Activated CD4-positive, alpha-beta T cell treated with anti-CD3 and anti-CD28 coated beads for 48 hours (primary cell): ENCODE measurements around the gene TUT1.
"Not testable (repeated sequence)": the region's sequence is repeated elsewhere in the genome, so short reads cannot be mapped to it uniquely, and the experiment has no call there.

Experiments used
- DNase-seq: peaks from one replicate; pipeline ENCODE4 v3.0.0-alpha.2; 2020

Gene TUT1, protein sequence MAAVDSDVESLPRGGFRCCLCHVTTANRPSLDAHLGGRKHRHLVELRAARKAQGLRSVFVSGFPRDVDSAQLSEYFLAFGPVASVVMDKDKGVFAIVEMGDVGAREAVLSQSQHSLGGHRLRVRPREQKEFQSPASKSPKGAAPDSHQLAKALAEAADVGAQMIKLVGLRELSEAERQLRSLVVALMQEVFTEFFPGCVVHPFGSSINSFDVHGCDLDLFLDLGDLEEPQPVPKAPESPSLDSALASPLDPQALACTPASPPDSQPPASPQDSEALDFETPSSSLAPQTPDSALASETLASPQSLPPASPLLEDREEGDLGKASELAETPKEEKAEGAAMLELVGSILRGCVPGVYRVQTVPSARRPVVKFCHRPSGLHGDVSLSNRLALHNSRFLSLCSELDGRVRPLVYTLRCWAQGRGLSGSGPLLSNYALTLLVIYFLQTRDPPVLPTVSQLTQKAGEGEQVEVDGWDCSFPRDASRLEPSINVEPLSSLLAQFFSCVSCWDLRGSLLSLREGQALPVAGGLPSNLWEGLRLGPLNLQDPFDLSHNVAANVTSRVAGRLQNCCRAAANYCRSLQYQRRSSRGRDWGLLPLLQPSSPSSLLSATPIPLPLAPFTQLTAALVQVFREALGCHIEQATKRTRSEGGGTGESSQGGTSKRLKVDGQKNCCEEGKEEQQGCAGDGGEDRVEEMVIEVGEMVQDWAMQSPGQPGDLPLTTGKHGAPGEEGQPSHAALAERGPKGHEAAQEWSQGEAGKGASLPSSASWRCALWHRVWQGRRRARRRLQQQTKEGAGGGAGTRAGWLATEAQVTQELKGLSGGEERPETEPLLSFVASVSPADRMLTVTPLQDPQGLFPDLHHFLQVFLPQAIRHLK

DNA sequence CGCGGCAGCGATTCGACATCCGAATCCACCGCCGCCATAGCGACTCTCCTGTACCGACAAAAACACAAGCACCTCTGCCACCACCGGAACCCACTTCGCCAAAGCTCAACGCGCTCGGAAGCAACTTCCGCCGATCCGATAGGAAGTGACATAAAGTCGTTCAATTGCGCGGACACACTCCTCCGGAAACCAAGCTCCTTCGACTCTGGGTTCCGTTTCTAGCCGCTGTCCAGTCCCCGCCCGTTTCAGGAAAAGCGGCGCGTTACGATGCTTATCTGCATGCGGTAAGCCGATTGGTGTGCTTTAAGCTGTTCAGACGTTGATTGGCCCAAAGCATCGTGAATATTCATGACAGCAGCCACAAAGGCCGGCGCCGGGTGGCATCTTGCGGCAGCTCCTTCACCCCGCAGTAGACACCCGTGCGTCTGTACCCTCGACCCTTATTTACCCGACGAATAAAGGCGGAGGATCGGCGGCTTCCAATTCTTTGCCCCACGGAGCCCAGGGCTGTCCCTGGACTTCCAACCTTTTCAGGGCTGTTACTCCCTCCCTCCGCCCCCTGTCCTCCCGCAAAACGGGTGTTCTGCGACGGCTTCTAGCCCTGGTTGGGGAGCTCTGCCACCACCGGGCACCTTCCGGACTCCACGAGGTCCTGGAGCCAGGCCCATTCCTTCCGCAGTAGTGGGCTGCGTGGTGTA, at the start of gene TUT1:
TUT1 (minus strand) TSS at position 76 of the 698 bp plus-strand sequence; CDS start at position 38, 38 bp downstream.
- peak; percentile 97 for DNase-seq

DNA sequence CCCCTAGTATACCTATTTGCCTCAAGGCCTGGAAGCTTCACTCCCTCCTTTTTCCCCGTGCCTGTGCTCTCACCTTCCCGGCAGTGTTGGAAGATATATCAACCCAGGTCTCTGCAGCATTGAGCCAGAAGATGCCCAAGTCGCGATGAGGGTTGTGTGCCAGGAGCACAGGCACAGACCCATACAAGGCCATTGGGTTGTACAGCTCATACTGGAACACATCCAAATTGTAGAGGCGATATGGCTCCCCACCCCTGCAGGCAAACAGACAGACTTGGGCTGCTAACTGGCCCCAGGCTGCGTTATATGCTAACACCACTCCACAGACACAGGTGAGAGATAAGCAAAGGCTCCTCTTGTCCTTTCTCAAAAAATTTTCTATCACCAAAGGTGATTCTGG, 41.2 kb upstream of the TUT1 start:
- DNase-seq, result no peak

DNA sequence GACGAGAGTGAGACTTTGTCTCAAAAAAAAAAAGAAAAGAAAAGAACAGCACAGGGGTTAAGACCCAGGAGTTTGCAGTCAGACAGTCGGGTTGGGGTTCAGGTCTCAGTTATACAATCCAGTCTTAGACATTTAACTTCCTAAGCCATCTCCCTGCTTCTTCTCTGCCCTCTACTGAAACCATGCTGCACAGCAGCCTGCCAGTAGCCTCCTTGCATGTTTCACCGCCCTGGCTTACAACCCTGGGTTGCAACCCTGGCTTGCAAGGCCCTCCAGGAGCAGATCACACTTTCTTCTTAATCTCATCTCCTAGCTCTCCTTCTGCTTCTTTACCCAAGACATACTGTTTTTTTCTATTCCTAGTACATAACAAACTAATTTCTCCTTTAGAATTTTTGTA, 36.4 kb upstream of the TUT1 start:
- DNase-seq, result no peak

DNA sequence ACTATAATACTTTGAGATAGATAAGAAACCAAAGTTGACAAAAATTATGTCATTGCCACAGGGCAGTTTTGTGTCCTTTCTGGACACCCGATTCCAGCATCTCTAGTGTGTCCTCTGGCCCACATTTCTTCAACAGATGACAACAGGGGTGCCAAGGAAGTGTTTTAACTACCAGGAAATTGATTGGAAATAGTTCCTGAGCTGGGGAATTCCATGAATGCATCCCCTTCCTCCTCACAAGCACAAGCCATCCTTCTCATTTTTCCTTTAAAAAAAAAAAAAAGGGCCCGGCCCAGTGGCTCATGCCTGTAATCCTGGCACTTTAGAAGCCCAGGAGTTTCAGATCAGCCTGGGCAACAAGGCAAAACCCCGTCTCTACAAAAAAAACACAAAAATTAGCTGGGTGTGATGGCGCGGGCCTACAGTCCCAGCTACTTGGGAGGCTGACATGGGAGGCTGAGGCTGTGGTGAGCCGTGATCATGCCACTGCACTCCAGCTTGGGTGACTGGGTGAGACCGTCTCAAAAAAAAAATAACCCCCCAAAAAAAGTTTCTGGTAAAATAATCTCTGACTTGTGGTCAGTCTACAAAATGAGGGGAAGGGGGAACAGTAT, 31.3 kb upstream of the TUT1 start:
- DNase-seq, result no peak

DNA sequence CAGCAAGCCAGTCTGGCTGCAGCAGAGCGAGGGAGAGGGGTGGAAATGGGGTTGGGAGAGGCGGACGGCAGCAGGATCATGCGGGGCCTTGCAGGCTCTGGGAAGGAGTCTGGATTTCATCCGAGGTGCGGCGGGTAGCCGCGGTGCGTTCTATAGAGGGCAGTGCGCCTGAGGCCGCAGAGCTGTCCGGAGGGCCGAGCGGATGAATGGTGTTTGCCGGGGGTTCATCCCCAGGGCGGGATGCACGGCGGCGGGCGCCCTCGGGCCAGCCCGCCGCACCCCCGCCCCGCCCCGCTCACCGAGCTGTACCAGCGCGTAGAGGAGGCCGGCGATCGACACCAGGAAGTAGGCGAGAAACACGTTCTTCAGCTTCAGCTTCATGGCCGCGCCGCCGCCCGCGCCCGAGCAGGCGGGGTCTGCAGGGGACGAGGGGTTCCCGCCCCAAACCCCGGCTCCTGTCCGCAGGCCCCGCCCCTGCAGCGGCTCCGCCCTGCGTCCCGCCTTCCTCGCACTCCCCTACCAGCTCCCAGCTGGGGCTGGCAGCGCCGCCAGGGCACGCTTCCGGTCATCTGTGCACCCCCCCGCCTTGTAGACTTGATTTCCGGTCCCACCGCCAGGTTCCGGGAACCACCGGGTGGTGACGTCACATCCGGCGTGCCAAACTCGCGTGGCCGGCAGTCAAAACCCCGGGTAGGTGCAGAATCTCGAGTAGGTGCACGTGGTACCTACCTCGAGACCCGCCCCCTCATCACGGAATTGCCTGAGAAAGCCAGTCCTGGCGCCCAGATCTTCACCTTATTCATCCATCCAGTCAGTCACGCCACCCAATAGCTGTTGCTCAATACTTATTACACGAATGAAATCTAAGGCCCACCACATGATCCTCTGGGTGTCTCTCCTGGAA, 30.5 kb upstream of the TUT1 start, which contains the start of gene B3GAT3:
B3GAT3 (minus strand) TSS at position 420 of the 904 bp plus-strand sequence; CDS start at position 381, 39 bp downstream.
- DNase-seq, result peak; percentile 98

DNA sequence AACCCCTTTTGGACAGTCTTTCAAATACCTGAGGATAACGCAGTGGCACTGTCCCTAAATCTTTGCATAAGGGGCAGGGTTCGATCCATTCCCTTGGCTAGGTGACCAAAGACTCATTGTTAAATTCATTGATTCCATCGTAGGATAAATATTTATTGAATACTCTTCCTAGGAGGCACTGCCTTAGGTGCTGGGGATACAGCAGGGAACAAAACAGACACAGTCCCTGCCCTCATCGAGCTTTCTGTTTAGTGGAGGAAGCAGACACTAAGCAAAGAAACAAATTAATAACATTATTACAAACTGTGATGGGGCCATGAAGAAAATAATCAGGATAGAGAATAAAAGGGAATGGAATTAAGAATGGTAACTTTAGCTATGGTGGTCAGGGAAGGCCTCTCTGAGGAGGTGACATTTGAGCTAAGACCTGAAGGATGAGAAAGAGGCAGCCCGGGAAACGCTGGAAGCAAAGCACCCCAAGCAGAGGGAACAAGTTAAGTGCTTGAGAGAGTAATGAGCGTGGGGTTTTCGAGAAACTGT, 29.8 kb upstream of the TUT1 start:
- no peak for DNase-seq

DNA sequence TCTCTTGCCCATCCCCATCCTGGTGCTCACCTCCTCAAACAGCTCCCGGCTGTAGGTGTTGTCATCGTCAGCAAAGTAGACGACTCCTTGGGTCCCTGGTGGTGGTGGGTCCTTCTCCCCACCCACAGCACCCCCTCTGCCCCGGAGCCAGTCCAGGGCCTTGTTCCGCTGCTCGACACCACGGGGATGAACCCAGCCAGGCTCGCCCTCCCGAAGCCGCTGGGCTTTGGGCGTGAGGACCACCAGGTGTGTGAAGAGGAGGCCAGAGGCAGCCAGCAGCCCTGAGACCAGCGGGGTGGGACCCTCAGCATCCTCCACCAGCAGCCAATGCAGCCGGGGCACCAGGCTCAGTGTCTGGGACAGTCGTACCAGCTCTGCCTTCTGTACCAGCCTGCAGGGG, 25.6 kb upstream of the TUT1 start:
- not testable (repeated sequence) for DNase-seq

DNA sequence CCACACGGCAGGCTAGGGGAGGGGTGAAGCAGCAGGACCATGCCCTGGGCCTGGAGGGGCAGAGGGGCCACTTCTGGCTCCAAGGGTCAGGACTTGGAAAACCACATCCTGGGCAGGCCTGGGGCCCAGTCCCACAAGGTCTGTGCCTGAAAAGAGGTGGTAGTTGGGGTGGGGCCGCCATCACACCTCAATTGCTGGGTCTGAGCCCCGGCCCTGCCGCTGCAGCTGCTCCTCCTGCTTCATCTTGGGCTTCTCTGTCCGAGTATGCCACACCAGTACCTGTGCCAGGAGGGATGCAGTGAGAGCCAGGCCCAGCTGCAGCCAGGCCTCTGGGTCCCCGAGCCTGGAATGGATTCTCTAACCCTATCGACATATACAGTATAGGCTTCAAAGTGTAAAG, 24.2 kb upstream of the TUT1 start:
- DNase-seq, result no peak

DNA sequence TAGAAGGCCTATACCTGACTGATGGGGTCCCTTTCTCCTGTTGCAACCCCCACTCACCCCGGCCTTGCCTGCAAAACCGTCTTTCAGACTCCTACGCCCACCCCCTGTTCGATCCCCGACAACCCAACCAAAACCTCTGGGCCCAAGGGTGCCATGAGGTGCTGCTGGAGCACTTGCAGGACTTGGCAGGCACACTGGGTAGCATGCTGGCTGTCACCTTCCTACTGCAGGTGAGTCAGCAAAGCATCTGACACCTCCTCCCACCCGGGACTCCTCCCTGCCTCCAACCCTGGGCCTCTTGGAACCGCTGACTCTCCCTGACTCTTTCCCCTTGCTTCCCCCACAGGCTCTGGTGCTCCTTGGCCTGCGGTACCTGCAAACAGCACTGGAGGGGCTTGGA, 23.0 kb upstream of the TUT1 start:
- peak; percentile 75 for DNase-seq

DNA sequence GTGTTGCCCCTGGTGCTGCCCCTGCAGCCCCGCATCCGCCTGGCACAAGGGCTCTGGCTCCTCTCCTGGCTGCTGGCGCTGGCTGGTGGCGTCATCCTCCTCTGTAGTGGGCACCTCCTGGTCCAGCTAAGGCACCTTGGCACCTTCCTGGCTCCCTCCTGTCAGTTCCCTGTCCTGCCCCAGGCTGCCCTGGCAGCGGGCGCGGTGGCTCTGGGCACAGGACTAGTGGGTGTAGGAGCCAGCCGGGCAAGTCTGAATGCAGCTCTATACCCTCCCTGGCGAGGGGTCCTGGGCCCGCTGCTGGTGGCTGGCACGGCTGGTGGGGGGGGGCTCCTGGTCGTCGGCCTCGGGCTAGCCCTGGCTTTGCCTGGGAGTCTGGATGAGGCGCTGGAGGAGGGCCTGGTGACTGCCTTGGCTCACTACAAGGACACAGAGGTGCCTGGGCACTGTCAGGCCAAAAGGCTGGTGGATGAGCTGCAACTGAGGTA, 22.0 kb upstream of the TUT1 start:
- no peak for DNase-seq

DNA sequence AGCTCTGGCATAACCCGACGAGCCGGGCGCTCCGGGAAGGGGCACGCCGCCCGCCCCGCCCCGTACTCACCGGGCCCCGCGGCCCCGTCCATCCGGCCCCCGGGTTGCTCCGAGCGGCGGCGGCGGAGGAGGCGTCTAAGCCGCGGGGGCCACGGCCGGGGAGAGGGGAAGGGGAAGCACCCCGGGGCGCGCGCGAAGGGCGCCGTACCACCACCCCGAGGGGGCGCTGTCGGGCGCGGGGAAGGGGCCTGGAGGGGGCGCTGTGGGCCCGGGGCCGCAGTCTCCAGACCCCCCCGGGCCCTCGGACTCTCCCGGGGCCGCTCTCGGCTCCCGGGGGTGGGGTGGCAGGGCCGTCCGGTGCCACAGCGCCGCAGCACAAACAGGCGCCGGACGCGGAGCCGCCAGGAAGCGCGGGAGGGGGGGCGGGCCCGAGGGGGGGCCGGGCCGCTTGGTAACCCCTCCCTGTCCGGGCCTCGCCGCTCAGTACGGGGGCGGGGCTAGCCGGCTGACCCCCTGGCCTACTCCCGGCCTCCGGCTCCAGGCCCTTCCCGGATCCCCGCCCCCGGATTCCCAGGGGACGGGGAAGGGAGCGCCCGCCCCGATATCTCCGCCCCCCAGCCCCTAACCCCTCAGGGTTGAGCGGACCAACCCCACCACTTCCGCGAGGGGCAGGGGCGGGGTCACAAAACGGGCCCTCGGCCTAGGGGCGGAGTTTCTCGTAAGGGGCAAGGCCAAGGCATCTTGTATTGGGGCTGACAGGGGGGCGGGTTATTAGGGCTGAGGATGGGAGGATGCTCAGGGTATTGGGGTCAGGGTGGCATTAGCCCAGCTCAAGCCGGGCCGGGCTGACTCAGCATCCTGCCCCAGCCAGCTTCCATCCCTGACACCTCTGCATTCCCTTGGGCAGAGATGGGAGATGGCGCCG, 21.3 kb upstream of the TUT1 start, which contains the start of the genes EML3 and ROM1:
EML3 (minus strand) TSS at position 410 of the 925 bp plus-strand sequence; CDS start at position 92, 318 bp downstream.
ROM1 (plus strand) TSS at position 892 of the 925 bp plus-strand sequence; CDS start at position 917, 25 bp downstream.
- DNase-seq, result peak; percentile 91

DNA sequence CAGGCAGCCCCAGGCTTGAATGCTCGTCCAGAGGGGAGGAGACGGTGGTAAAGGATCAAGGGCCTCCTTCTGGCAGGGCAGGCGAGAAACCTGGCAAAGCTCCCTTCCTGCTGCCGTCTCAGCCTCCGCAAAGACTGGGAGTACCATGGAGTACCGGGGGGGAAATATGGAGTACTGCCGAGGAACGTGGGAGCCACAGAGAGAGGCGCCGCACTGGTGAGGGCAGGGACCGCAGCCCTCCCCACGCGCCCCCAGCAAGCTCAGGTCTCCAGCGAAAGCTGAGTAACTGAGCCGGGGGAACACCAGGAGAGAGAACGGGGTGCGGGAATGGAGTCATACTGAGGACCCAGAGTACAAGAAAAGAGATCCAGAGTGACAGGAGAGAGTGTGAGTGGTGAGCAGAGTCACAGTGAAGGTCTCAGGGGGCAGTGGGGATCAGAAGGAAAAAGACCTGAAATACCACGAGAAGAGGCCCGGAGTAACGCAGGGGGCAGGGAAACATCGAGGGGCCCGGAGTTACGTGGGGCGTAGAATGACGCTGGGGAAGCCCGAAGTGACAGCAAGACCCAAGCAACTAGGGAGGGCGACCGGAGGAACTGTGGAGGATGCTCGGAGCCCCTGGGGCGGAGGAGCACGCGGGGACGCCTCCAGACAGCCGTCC, 20.5 kb upstream of the TUT1 start:
- peak; percentile 68 for DNase-seq

DNA sequence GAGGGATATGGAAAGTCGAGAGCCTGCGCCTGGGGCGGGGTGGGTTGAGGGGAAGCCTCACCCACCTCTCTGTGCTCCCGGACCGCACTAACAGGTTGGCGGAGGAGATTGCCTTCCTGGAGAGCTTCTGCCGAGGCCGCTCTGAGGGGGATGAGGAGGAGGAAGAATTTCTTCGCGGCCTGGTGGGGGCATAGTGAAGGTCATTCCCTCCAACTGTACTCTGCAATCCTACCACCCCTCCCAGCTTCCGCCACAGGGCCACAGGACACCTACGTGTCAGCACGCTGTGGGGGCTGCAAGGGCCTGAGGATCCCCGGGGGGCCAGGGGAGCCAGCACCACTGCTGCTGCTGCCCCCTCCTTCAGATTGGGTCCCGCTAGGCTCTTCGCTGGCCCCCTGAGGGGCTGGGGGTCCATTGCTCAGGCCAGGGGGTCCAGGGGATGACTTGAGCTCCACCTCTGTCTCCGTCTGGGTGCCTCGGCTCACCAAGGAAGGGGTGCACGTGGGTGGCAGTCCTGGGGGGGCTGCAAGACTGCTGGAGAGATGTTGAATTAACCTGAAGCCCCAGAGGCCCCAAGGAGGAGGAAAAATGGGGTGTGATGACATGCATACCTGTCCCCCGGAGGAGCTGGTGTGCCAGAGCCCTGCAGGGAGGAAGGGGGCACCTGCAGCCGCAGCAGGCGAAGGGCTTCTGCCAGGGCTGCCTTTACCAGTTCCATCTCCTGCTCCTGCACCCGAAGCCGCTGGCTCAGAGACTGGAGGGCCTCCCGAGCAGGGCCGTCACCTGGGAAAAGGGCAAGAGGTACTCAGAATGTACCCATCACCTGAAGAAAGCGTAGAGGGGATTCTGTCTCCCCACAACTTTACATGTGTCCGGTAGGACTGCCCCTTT, 19.7 kb upstream of the TUT1 start:
- DNase-seq, result no peak

DNA sequence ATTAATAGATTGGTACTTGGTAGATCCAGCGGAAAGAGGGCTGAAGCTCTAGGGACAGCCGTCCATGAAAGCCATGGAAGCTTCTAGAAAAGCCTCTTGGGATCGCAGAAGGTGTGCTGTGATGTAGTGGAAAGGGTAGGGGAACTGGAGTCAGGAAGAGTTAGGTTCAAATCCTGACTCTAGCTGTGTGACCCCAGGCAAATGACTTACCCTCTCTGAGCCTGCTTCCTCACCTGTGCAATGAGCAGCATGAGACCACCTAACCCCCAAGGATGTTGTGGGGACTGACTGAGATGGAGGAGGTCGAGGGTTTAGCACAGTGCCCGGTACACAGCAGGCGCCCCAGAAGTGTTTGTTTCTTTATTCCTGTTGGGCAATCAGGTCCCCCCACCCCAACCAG, 19.1 kb upstream of the TUT1 start:
- DNase-seq, result no peak

DNA sequence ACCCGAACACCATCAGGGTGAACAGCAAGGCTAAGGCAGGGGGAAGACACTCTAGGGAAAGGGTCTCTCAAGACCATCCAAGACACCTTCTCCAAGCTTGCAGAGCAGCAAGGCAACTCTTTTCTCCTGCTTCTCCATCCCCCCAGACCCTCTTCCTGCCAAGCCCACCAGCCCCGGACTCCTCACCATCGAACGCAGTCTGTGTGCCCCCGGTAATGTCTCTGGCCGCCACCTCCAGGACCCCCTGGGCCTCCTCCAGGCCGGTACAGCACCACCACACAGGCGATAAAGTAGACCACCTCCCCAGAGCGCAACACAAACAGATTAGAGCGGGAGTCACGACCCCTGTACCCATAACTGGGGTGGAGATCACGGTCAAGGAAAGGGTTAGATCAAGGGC, 17.5 kb upstream of the TUT1 start:
- no peak for DNase-seq

DNA sequence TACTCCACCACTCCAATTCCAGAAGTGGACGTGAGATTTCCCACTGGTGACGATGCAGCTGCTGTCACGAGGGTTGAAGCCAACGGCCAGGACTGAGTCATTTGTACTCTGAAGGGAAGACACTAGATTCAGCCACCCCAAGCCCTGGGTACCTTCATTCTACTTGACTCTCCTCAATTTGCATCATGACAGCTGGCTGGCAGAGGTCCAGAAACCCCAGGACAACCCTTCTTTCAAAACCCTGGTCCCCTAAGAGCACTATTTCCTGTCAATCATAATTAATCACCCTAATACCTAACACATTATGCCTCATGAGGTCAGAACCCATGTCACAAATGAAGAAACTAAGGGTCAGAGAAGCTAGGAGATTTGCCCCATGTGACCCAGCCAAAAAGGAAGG, 16.4 kb upstream of the TUT1 start:
- no peak for DNase-seq

DNA sequence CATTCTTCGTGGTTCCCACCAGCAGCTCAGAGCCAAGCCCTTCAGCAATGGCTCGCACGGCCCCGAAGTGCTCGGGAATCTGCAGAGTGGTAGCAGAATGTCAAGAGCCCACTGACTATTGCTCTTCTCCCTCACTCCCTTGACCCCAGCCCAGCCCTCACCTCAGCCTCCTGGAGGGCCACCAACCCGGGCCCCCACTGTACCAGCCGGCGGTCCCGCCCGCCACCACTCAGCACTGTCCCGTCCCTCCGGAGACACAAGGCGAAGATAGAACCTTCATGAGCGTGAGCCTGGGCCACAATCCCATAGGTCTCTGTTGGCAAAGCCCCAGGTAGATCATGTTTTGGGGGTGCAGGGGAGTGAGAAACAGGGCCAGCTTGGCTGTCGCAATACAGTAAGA, 14.6 kb upstream of the TUT1 start:
- no peak for DNase-seq

DNA sequence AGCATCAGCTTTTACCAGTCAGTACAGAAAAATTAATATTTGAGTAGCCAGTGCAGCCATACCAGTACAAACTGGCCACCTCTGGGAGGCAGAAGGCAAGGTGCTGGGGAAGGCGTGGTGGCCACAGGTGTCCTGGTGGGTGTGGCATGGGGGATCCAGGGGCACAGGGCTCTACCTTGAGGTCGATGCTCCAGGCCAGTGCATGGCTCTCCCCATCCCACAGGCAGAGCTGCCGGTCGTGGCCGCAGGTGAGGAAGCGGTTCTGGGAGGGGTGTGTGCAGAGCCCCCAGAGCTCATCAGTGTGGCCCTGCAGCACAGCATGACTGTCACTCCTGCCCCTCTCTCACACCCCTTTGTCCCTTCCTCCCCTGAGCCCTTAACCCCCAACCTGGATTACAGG, 14.1 kb upstream of the TUT1 start:
- DNase-seq, result no peak
